ENCODE data around the gene PDZD8.

- no peak for TF ChIP-seq CTCF (IDR thresholded peaks at IDR 0.05)
- TF ChIP-seq POLR2A (IDR thresholded peaks at IDR 0.05): no peak
Observed at GRCh38 chr10:117249493-117250093, 125.6 kb downstream of the PDZD8 start.

Data from right lobe of liver (tissue), 4 donors.